Measurements from ENCODE around the gene GJD4. TPM values are rescaled to one million over a fixed set of nuclear protein-coding genes. Genes with fewer than 3 reads are reported as not detected.

Gene GJD4
- total and polyA plus RNA-seq, 10 of the 15 experiments (the other 5 are each of a cell fraction or from before 2014, with no cell fraction given), result not detected

DNA sequence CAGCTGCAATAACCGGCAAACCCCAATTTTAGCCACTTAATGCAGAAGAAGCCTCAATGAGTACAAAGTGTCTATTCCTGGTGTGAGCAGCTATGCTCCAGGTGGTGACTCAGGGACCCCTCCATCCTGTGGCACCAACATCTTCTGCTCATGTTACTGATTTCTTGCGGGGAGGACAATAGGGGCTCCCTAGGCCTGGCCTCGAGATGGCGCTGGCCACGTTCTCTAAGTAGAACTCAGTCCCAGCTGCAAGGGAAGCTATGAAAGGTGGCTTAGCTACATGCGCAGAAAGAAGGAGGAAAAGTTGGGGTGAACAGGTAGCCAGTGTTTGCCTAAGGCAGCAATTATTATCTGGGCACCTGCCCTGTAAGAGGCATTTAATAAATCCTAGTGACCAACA is 6.6 kb downstream of the GJD4 start:
- ChIA-PET SMC1A (ENCODE audit: uncharacterized antibody, unreplicated experiment) (no interaction called here), POLR2A (no interaction called here), CTCF (interaction anchor here (1.0 to 1.5 kb wide), 3 partner anchors 21 to 25 kb away, joined by 3 read pairs; no protein-coding TSS in a partner anchor), RAD21 (ENCODE audit: unreplicated experiment) (no interaction called here)
- Histone ChIP-seq H3K4me1 (ENCODE audit: control insufficient read depth, insufficient read depth, low read length) (no peaks in the 10 kb centered on the region), H3K4me2 (ENCODE audit: control insufficient read depth, insufficient read depth) (no peak overlapping the region), H3K27me3 (replicated peaks in 1 of 2; ENCODE audit: control insufficient read depth in 2 of 2, insufficient read depth in 2 of 2, low read length in 1 of 2) (peaks cover 0 to 1% of the 10 kb centered on the region in 2 experiments; a peak in 2 of 4 replicates), H3K79me2 (ENCODE audit: control insufficient read depth, insufficient read depth, low read length) (no peaks in the 10 kb centered on the region), H3K4me3 (no peak overlapping the region), H2AFZ (ENCODE audit: control insufficient read depth, low read depth, low read length) (no peak overlapping the region), H3K27ac (ENCODE audit: control insufficient read depth, insufficient read depth) (no peak overlapping the region), H3K9ac (ENCODE audit: control insufficient read depth, insufficient read depth, low read length) (no peak overlapping the region), H3K9me3 (replicated peaks; ENCODE audit: control insufficient read depth, insufficient read depth, low read length) (no peaks in the 10 kb centered on the region; the same call in 2 of the 3 replicates), H3K36me3 (ENCODE audit: control insufficient read depth in 2 of 2, insufficient read depth in 2 of 2, low read length in 1 of 2) (no peaks in the 10 kb centered on the region), H4K20me1 (ENCODE audit: control insufficient read depth, insufficient read depth) (no peaks in the 10 kb centered on the region)
- DNase-seq (ENCODE audit: low read depth, low spot score) (no peak), FAIRE-seq (no peak), ATAC-seq (no peak)
- intact Hi-C loops (cut with micrococcal nuclease; ENCODE audit: unreplicated experiment), result no loop called here
- WGBS (ENCODE audit: insufficient coverage, insufficient replicate concordance, low lambda C conversion rate, missing lambda C conversion rate), result 38% methylated on average over 6 of the region's 6 CpGs
- TF ChIP-seq KLF5 (IDR thresholded peaks at IDR 0.05; ENCODE audit: partially characterized antibody) (no peak), RUNX3 (IDR thresholded peaks at IDR 0.05; ENCODE audit: low read length) (no peak), BHLHE40 (IDR thresholded peaks at IDR 0.05; ENCODE audit: borderline replicate concordance in 1 of 2, low read depth in 2 of 2, low read length in 1 of 2) (no peak), BCL11A (IDR thresholded peaks at IDR 0.05; ENCODE audit: low read depth, low read length) (no peak), NBN (IDR thresholded peaks at IDR 0.05) (no peak), MTA3 (IDR thresholded peaks at IDR 0.05; ENCODE audit: borderline replicate concordance, low read length) (no peak), SRF (IDR thresholded peaks at IDR 0.05; ENCODE audit: low read depth in 2 of 2, low read length in 2 of 2) (no peak), GATAD2B (conservative IDR thresholded peaks at IDR 0.05; ENCODE audit: low read depth) (no peak)
- BruUV-seq (replicated peaks), result no TSS peak
- in situ Hi-C loops (cut with MboI), result no loop called here
